ENCODE data around the gene CCM2.

The CCM2 gene

DNA sequence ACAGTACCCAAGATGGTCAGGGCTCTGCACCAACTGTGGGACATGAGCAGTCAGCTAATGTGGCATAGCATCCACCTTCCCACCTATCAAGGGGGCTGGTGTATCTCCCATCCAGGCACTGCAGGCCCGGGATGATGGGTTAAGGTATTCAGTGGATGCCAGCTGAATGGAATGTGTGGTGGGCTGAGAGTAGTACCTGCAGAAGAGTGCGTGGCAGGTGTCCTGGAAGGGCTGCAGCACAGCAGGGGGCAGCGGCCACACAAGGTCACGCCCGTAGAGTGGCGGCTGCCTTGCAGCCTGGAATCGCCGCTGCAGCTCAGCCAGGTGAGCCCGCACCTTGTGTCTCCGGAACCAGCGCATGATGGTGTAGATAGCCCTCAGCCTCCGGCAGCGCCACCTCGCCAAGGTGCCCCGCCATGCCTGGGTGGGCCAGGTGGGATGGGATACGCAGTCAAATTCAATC, 34.5 kb upstream of the CCM2 start:
- Histone ChIP-seq H3K4me3 (ENCODE audit: control insufficient read depth in 1 of 7, extremely low read depth in 1 of 7, insufficient read depth in 4 of 7, low read depth in 2 of 7, low read length in 6 of 7) (no peak overlapping the region), H3K27me3 (replicated peaks in 2 of 5; ENCODE audit: control insufficient read depth in 4 of 5, insufficient read depth in 5 of 5, low read length in 4 of 5) (no peaks in the 10 kb centered on the region), H3K9me3 (ENCODE audit: control extremely low read depth in 1 of 5, control insufficient read depth in 4 of 5, insufficient read depth in 2 of 5, low read depth in 1 of 5, low read length in 4 of 5) (no peaks in the 10 kb centered on the region), H3K4me1 (ENCODE audit: control extremely low read depth in 1 of 4, control insufficient read depth in 4 of 4, insufficient read depth in 4 of 4, low read length in 3 of 4) (peaks cover 0 to 4% (median 1%) of the 10 kb centered on the region in 4 experiments), H3K36me3 (ENCODE audit: control insufficient read depth in 4 of 4, insufficient read depth in 4 of 4, low read length in 3 of 4) (peaks cover 2 to 86% (median 31%) of the 10 kb centered on the region in 4 experiments), H3K27ac (ENCODE audit: insufficient read depth in 1 of 2, low read depth in 1 of 2, low read length in 2 of 2, poor library complexity in 1 of 2, severe bottlenecking in 2 of 2) (no peak overlapping the region)
- WGBS (ENCODE audit: insufficient coverage): 98% methylated on average over 10 of the region's 16 CpGs
- ChIA-PET CTCF (interaction anchor here (0.7 to 6.5 kb wide), 3 partner anchors 8 to 83 kb away, joined by 3 to 41 read pairs (median 4); no protein-coding TSS in a partner anchor), POLR2A (no interaction called here)
- no peak for DNase-seq

GRCh38 chr7:44965937-44966730, 33.9 kb upstream of the CCM2 start:
- 96% methylated on average over 18 of the region's 18 CpGs for WGBS (ENCODE audit: insufficient coverage)
- Histone ChIP-seq H3K36me3 (ENCODE audit: control insufficient read depth in 4 of 4, insufficient read depth in 4 of 4, low read length in 3 of 4) (peaks cover 2 to 92% (median 34%) of the 10 kb centered on the region in 4 experiments), H3K4me1 (ENCODE audit: control extremely low read depth in 1 of 4, control insufficient read depth in 4 of 4, insufficient read depth in 4 of 4, low read length in 3 of 4) (peaks cover 0 to 4% (median 1%) of the 10 kb centered on the region in 4 experiments), H3K9me3 (ENCODE audit: control extremely low read depth in 1 of 5, control insufficient read depth in 4 of 5, insufficient read depth in 2 of 5, low read depth in 1 of 5, low read length in 4 of 5) (no peaks in the 10 kb centered on the region), H3K27me3 (replicated peaks in 2 of 5; ENCODE audit: control insufficient read depth in 4 of 5, insufficient read depth in 5 of 5, low read length in 4 of 5) (no peaks in the 10 kb centered on the region), H3K4me3 (ENCODE audit: control insufficient read depth in 1 of 7, extremely low read depth in 1 of 7, insufficient read depth in 4 of 7, low read depth in 2 of 7, low read length in 6 of 7) (no peak overlapping the region), H3K27ac (ENCODE audit: insufficient read depth in 1 of 2, low read depth in 1 of 2, low read length in 2 of 2, poor library complexity in 1 of 2, severe bottlenecking in 2 of 2) (no peak overlapping the region)
- DNase-seq: no peak
- POLR2A ChIA-PET: no interaction called here
- CTCF ChIA-PET: interaction anchor here (1.4 kb wide), 1 partner anchor 84 kb away, joined by 4 read pairs; no protein-coding TSS in a partner anchor

DNA sequence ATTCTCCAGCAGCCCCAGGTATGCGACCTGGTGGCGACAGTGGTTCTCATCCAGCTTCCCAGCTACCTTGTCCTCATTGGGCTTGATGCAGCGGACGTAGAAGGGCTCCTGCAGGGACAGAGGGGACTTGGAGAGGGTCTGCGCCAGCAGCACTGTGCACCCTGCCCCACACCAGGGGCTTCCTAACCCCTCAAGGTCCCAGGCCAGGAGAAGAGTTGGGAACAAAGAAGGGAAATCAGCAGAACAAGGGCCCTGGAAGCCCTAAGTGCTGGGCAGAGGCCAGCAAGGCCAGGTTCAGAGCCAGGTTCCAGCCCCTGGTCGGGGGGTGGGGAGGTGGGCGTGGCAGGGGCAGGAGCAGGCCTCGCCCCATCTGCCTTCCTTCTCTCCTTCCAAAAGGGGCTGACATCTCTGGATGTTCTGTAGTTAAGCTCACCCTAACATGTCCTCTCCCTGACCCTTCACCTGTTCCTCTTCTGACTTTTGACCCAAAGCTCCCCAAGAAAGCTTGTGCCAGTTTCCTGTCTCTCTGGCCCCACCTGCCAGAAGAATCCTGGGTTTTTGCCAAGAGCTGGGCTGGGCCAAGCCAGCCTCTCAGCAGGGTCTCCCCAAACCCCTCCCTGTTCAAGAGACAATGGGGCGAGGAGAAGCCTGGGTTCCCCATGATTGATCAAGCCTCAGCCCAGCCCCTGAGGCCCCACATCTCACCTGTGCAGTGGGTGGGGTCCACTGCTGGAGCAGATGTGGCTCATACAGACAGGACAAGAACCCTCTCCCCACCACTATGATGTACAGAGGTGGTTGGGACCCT, 33.1 kb upstream of the CCM2 start:
- Histone ChIP-seq H3K27me3 (replicated peaks in 2 of 5; ENCODE audit: control insufficient read depth in 4 of 5, insufficient read depth in 5 of 5, low read length in 4 of 5) (no peaks in the 10 kb centered on the region), H3K4me1 (ENCODE audit: control extremely low read depth in 1 of 4, control insufficient read depth in 4 of 4, insufficient read depth in 4 of 4, low read length in 3 of 4) (peaks cover 0 to 4% (median 1%) of the 10 kb centered on the region in 4 experiments), H3K36me3 (ENCODE audit: control insufficient read depth in 4 of 4, insufficient read depth in 4 of 4, low read length in 3 of 4) (peaks cover 2 to 97% (median 38%) of the 10 kb centered on the region in 4 experiments), H3K4me3 (ENCODE audit: control insufficient read depth in 1 of 7, extremely low read depth in 1 of 7, insufficient read depth in 4 of 7, low read depth in 2 of 7, low read length in 6 of 7) (no peak overlapping the region), H3K9me3 (ENCODE audit: control extremely low read depth in 1 of 5, control insufficient read depth in 4 of 5, insufficient read depth in 2 of 5, low read depth in 1 of 5, low read length in 4 of 5) (no peaks in the 10 kb centered on the region), H3K27ac (ENCODE audit: insufficient read depth in 1 of 2, low read depth in 1 of 2, low read length in 2 of 2, poor library complexity in 1 of 2, severe bottlenecking in 2 of 2) (no peak overlapping the region)
- POLR2A ChIA-PET: interaction anchor here (1.0 kb wide), 1 partner anchor 35 kb away, joined by 3 read pairs; no protein-coding TSS in a partner anchor
- 95% methylated on average over 8 of the region's 9 CpGs for WGBS (ENCODE audit: insufficient coverage)
- DNase-seq: no peak
- CTCF ChIA-PET: no interaction called here

GRCh38 chr7:44967571-44968446, 32.2 kb upstream of the CCM2 start:
- Histone ChIP-seq H3K4me3 (ENCODE audit: control insufficient read depth in 1 of 7, extremely low read depth in 1 of 7, insufficient read depth in 4 of 7, low read depth in 2 of 7, low read length in 6 of 7) (no peak overlapping the region), H3K36me3 (ENCODE audit: control insufficient read depth in 4 of 4, insufficient read depth in 4 of 4, low read length in 3 of 4) (peaks cover 4 to 97% (median 43%) of the 10 kb centered on the region in 4 experiments), H3K4me1 (ENCODE audit: control extremely low read depth in 1 of 4, control insufficient read depth in 4 of 4, insufficient read depth in 4 of 4, low read length in 3 of 4) (peaks cover 0 to 4% (median 1%) of the 10 kb centered on the region in 4 experiments), H3K27me3 (replicated peaks in 2 of 5; ENCODE audit: control insufficient read depth in 4 of 5, insufficient read depth in 5 of 5, low read length in 4 of 5) (no peaks in the 10 kb centered on the region), H3K27ac (ENCODE audit: insufficient read depth in 1 of 2, low read depth in 1 of 2, low read length in 2 of 2, poor library complexity in 1 of 2, severe bottlenecking in 2 of 2) (no peak overlapping the region), H3K9me3 (ENCODE audit: control extremely low read depth in 1 of 5, control insufficient read depth in 4 of 5, insufficient read depth in 2 of 5, low read depth in 1 of 5, low read length in 4 of 5) (no peaks in the 10 kb centered on the region)
- no peak for DNase-seq
- 97% methylated on average over 18 of the region's 18 CpGs for WGBS (ENCODE audit: insufficient coverage)
- CTCF ChIA-PET: no interaction called here
- POLR2A ChIA-PET: interaction anchor here (1.0 kb wide), 1 partner anchor 34 kb away, joined by 3 read pairs; no protein-coding TSS in a partner anchor

GRCh38 chr7:44969049-44969700, 30.8 kb upstream of the CCM2 start:
- 95% methylated on average over 7 of the region's 11 CpGs for WGBS (ENCODE audit: insufficient coverage)
- ChIA-PET POLR2A (no interaction called here), CTCF (interaction anchor here (8.4 to 10.4 kb wide), 2 partner anchors 62 to 166 kb away, joined by 138 to 142 read pairs; no protein-coding TSS in a partner anchor)
- peaks cover 0 to 4% (median under 1%) of the 10 kb centered on the region in 4 experiments for H3K4me1 ChIP-seq (ENCODE audit: control extremely low read depth in 1 of 4, control insufficient read depth in 4 of 4, insufficient read depth in 4 of 4, low read length in 3 of 4)
- H3K27ac ChIP-seq (ENCODE audit: insufficient read depth in 1 of 2, low read depth in 1 of 2, low read length in 2 of 2, poor library complexity in 1 of 2, severe bottlenecking in 2 of 2): no peak overlapping the region
- H3K27me3 ChIP-seq (replicated peaks in 2 of 5; ENCODE audit: control insufficient read depth in 4 of 5, insufficient read depth in 5 of 5, low read length in 4 of 5): no peaks in the 10 kb centered on the region
- no peak overlapping the region for H3K4me3 ChIP-seq (ENCODE audit: control insufficient read depth in 1 of 7, extremely low read depth in 1 of 7, insufficient read depth in 4 of 7, low read depth in 2 of 7, low read length in 6 of 7)
- H3K9me3 ChIP-seq (ENCODE audit: control extremely low read depth in 1 of 5, control insufficient read depth in 4 of 5, insufficient read depth in 2 of 5, low read depth in 1 of 5, low read length in 4 of 5): no peaks in the 10 kb centered on the region
- peaks cover 4 to 97% (median 53%) of the 10 kb centered on the region in 4 experiments for H3K36me3 ChIP-seq (ENCODE audit: control insufficient read depth in 4 of 4, insufficient read depth in 4 of 4, low read length in 3 of 4)
- no peak for DNase-seq

Measured in common myeloid progenitor, CD34-positive (primary cell).